ENCODE data around the gene CCND1. TPM values are rescaled to one million over a fixed set of nuclear protein-coding genes. Genes with fewer than 3 reads are reported as not detected.
A peak's percentile ranks its signal among the peaks of the same experiment; 100 is the strongest.

CCND1 gene
- total and polyA plus RNA-seq, 2 of the 8 experiments (the other 6 are each of a cell fraction or from before 2014, with no cell fraction given), result 64.5 to 170 TPM

DNA sequence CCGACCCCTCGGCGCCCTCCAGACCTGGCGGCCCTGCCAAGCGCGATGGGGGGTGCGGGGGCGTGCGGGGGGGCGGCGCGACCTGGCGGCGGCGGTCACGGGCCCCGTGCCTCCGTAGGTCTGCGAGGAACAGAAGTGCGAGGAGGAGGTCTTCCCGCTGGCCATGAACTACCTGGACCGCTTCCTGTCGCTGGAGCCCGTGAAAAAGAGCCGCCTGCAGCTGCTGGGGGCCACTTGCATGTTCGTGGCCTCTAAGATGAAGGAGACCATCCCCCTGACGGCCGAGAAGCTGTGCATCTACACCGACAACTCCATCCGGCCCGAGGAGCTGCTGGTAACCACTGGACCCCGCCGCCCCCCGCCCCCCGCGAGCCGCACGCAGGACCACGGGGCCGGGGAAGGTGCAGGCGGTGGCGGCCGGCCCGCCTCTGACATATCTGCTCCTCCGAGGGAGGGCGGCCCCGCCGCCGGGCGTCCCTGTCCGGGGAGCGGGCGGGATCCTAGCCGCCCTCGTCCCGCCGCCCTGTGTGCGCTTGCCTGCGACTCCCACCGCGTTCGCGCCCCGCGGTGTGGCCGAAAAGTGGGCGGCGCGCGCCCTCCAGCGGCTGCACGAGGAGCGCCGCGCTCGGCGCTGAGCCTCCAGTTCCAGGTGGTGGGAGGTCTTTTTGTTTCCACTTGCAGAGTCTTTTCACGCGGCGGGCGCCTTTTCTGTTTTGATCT, 2.1 kb downstream of the CCND1 start:
- ChIA-PET POLR2A (ENCODE audit: partially characterized antibody) (interaction anchor here (0.6 to 13.2 kb wide), 13 partner anchors 9 to 540 kb away, joined by 3 to 197 read pairs (median 5); partner anchors contain the start of gene MYEOV), CTCF (ENCODE audit: partially characterized antibody) (interaction anchor here (0.7 to 5.5 kb wide), 23 partner anchors 14 to 544 kb away, joined by 3 to 36 read pairs (median 5); partner anchors contain the start of gene MYEOV)
- peak overlapping the region; percentile 0 to 92 for H3K4me2 ChIP-seq (ENCODE audit: insufficient read depth in 1 of 2, low read depth in 2 of 2, low read length in 2 of 2)
- no peak overlapping the region for H3K23ac ChIP-seq (ENCODE audit: insufficient read length)
- H3K14ac ChIP-seq (ENCODE audit: insufficient read length), result no peak overlapping the region
- H3K56ac ChIP-seq (replicated peaks; ENCODE audit: insufficient read length, low read depth, low read length), result no peak overlapping the region
- no peak overlapping the region for H3K4ac ChIP-seq (replicated peaks; ENCODE audit: insufficient read length, low read depth, low read length)
- H4K5ac ChIP-seq (ENCODE audit: insufficient read length, low read depth, low read length), result no peak overlapping the region
- H2BK5ac ChIP-seq (ENCODE audit: low read depth, low read length), result no peak overlapping the region
- H3K9ac ChIP-seq (replicated peaks in 1 of 4; ENCODE audit: extremely low read depth in 1 of 4, low read depth in 3 of 4, low read length in 3 of 4), result peak overlapping the region in 1 of 4 experiments; percentile 29; a peak in 3 of 7 replicates
- H2AFZ ChIP-seq (ENCODE audit: low read length), result no peak overlapping the region
- peaks cover 13% of the 10 kb centered on the region; the same call in 1 of the 2 replicates for H3K23me2 ChIP-seq (ENCODE audit: low read depth, low read length)
- H2AK5ac ChIP-seq (ENCODE audit: low read depth, low read length), result no peak overlapping the region
- no peak overlapping the region for H2BK120ac ChIP-seq (replicated peaks; ENCODE audit: low read depth, low read length)
- peaks cover 15 to 22% of the 10 kb centered on the region in 2 experiments for H4K20me1 ChIP-seq (replicated peaks in 1 of 2; ENCODE audit: control insufficient read depth in 1 of 2, insufficient read depth in 2 of 2, low read length in 2 of 2)
- peak overlapping the region; percentile 76 for H4K8ac ChIP-seq (ENCODE audit: extremely low read depth, insufficient read depth, low read length)
- H3K9me3 ChIP-seq (ENCODE audit: insufficient read depth in 2 of 2, low read depth in 1 of 2, low read length in 1 of 2), result no peaks in the 10 kb centered on the region
- peaks cover 15 to 41% (median 29%) of the 10 kb centered on the region in 4 experiments; a peak in 7 of 8 replicates for H3K36me3 ChIP-seq (ENCODE audit: control insufficient read depth in 2 of 4, insufficient read depth in 4 of 4, low read length in 3 of 4)
- peaks cover 0 to 9% (median 5%) of the 10 kb centered on the region in 4 experiments; a peak in 5 of 7 replicates for H3K4me1 ChIP-seq (replicated peaks in 1 of 4; ENCODE audit: control insufficient read depth in 3 of 4, insufficient read depth in 4 of 4, low read length in 3 of 4)
- peaks cover 6% of the 10 kb centered on the region for H3K79me1 ChIP-seq (ENCODE audit: low read depth, low read length)
- H2BK12ac ChIP-seq (ENCODE audit: low read depth, low read length), result no peak overlapping the region
- no peak overlapping the region for H3K27ac ChIP-seq (ENCODE audit: low read depth, low read length)
- H2BK20ac ChIP-seq (ENCODE audit: low read length), result no peak overlapping the region
- H3K4me3 ChIP-seq (ENCODE audit: extremely low read depth in 1 of 4, insufficient read depth in 2 of 4, low read depth in 3 of 4, low read length in 4 of 4), result peak overlapping the region; percentile 90 to 97 (median 95)
- 10% methylated on average over 24 of the region's 81 CpGs; no CpG with 5 or more reads in 1 of the 2 experiments for WGBS, 2 experiments (ENCODE audit: extremely low coverage in 1 of 2, insufficient coverage in 1 of 2, insufficient read length in 1 of 2, insufficient replicate concordance in 2 of 2, low coverage in 1 of 2, low lambda C conversion rate in 2 of 2, missing lambda C conversion rate in 1 of 2)
- no peak overlapping the region for H4K91ac ChIP-seq (replicated peaks; ENCODE audit: insufficient read length, low read length)
- peak overlapping the region; percentile 48; the same call in 1 of the 2 replicates for H3K18ac ChIP-seq (ENCODE audit: extremely low read depth, low read length)
- H2BK15ac ChIP-seq (ENCODE audit: low read length), result no peak overlapping the region
- FAIRE-seq (no peak), DNase-seq (ENCODE audit: low read depth in 1 of 2, low spot score in 2 of 2) (peak in 1 of 2 experiments; percentile 90)
- H3K27me3 ChIP-seq (replicated peaks in 1 of 4; ENCODE audit: control insufficient read depth in 3 of 4, extremely low read depth in 1 of 4, insufficient read depth in 3 of 4, low read length in 3 of 4), result peaks cover 0 to 6% (median 2%) of the 10 kb centered on the region in 4 experiments; a peak in 1 of 7 replicates
- peaks cover 0 to 34% of the 10 kb centered on the region in 2 experiments; a peak in 2 of 4 replicates for H3K79me2 ChIP-seq (ENCODE audit: control insufficient read depth in 1 of 2, insufficient read depth in 2 of 2, low read length in 2 of 2)

All from H1 (cell line).